HCT116 (cell line): ENCODE measurements around the gene UBA6. TPM values are rescaled to one million over a fixed set of nuclear protein-coding genes. Genes with fewer than 3 reads are reported as not detected.

Experiments
- ATAC-seq: fragments of 200-7000 bp; cut with Tn5 transposase; 2 replicates; pipeline ENCODE4 v1.9.1; 2020; ENCODE audit warnings: mild to moderate bottlenecking, moderate library complexity
- BruUV-seq: library from RNA; stranded (reverse); fragments of 400-500 nt; replicated peaks from 2 replicates; lab custom pipeline; 2021; lab: Mats Ljungman, UMichigan
- CTCF ChIA-PET: fragments of 300-600 bp; sonication (Branson Sonifier 250); formaldehyde crosslinking; loops from one replicate; lab custom pipeline; 2021; ENCODE audit warnings: antibody characterized with exemption; lab: Charles Lee
- POLR2A ChIA-PET: fragments of 300-600, 350-600 bp; sonication (Branson Sonifier 250); formaldehyde crosslinking; loops from one replicate; lab custom pipeline; 2021; ENCODE audit warnings: antibody characterized with exemption; lab: Charles Lee
- RAD21 ChIA-PET, 2 experiments: fragments of 300-600 bp; sonication (Branson Sonifier 250); formaldehyde crosslinking; loops; one replicate each; lab custom pipeline; 2023; ENCODE audit warnings: low total read pairs in 2 of 2; ENCODE audit not compliant: uncharacterized antibody in 2 of 2, unreplicated experiment in 2 of 2, low non-redundant PET in 1 of 2; lab: Charles Lee
- DNase-seq: peaks from one replicate; pipeline ENCODE4 v3.0.0-alpha.2; 2010; ENCODE audit warnings: low read depth, low spot score
- H2AFZ ChIP-seq: fragments of 200-600 bp; shearing (Covaris generic), sonication (generic); 2 replicates; pipeline ENCODE4 v1.6.1; 2017; ENCODE audit warnings: low read depth, mixed run types, mixed read lengths, antibody characterized with exemption, low read length; ENCODE audit not compliant: poor library complexity, severe bottlenecking
- H3K27ac ChIP-seq: 2 replicates; pipeline ENCODE4 v1.5.1; 2012; ENCODE audit warnings: low read depth, low read length
- H3K27me3 ChIP-seq: fragments of 200-600 bp; sonication (generic); 2 replicates; pipeline ENCODE4 v1.6.1; 2016; ENCODE audit warnings: mixed run types, low read length, mixed read lengths; ENCODE audit not compliant: insufficient read depth
- H3K36me3 ChIP-seq, 2 experiments: fragments of 200-500 bp in 1 of 2; fragments of 200-600 bp in 1 of 2; sonication (Bioruptor generic) in 1 of 2; sonication (generic) in 1 of 2; 2 replicates each; pipeline versions ENCODE4 v1.5.1 to v1.6.1; 2014 to 2016; ENCODE audit warnings: low read length in 2 of 2, inconsistent platforms in 1 of 2, mixed read lengths in 1 of 2, mixed run types in 1 of 2; ENCODE audit not compliant: insufficient read depth in 2 of 2, control insufficient read depth in 1 of 2
- H3K4me1 ChIP-seq, 2 experiments: fragments of 200-600 bp in 1 of 2; sonication (generic) in 1 of 2; 2 replicates each; pipeline versions ENCODE4 v1.5.1 to v1.6.1; 2012 to 2017; ENCODE audit warnings: low read length in 2 of 2, inconsistent platforms in 1 of 2, mild to moderate bottlenecking in 1 of 2, mixed read lengths in 1 of 2, mixed run types in 1 of 2, moderate library complexity in 1 of 2; ENCODE audit not compliant: insufficient read depth in 2 of 2, control insufficient read depth in 1 of 2
- H3K4me2 ChIP-seq: fragments of 200-600 bp; sonication (generic); 2 replicates; pipeline ENCODE4 v1.6.1; 2017; ENCODE audit warnings: mixed run types, low read length, mixed read lengths
- H3K4me3 ChIP-seq, 2 experiments: fragments of 200-600 bp in 1 of 2; sonication (generic) in 1 of 2; replicated peaks in 1 of 2; 2 replicates each; pipeline ENCODE4 v1.5.1; 2011 to 2016; ENCODE audit warnings: low read length in 2 of 2, control low read depth in 1 of 2, low read depth in 1 of 2, mild to moderate bottlenecking in 1 of 2, mixed read lengths in 1 of 2, mixed run types in 1 of 2
- H3K79me2 ChIP-seq: fragments of 200-600 bp; sonication (generic); 2 replicates; pipeline ENCODE4 v1.6.1; 2017; ENCODE audit warnings: mild to moderate bottlenecking, mixed run types, low read length, moderate library complexity, mixed read lengths; ENCODE audit not compliant: insufficient read depth
- H3K9ac ChIP-seq: fragments of 200-600 bp; sonication (generic); 2 replicates; pipeline ENCODE4 v1.6.1; 2016; ENCODE audit warnings: low read length, mixed read lengths
- H3K9me2 ChIP-seq: fragments of 200-600 bp; sonication (generic), shearing (Covaris generic); 2 replicates; pipeline ENCODE4 v1.6.1; 2017; ENCODE audit warnings: mixed run types, mild to moderate bottlenecking, moderate library complexity; ENCODE audit not compliant: insufficient read depth
- H3K9me3 ChIP-seq, 2 experiments: fragments of 200-500 bp in 1 of 2; fragments of 200-600 bp in 1 of 2; sonication (Bioruptor generic) in 1 of 2; sonication (generic) in 1 of 2; 2 replicates each; pipeline ENCODE4 v1.6.1; 2014 to 2017; ENCODE audit warnings: low read length in 2 of 2, mixed read lengths in 2 of 2, inconsistent platforms in 1 of 2, low read depth in 1 of 2, mild to moderate bottlenecking in 1 of 2, mixed run types in 1 of 2, moderate library complexity in 1 of 2; ENCODE audit not compliant: control insufficient read depth in 1 of 2, insufficient read depth in 1 of 2
- H4K20me1 ChIP-seq: fragments of 200-600 bp; sonication (generic), shearing (Covaris generic); 2 replicates; pipeline ENCODE4 v1.6.1; 2017; ENCODE audit warnings: mixed run types, mild to moderate bottlenecking, moderate library complexity; ENCODE audit not compliant: insufficient read depth
- CBX3 ChIP-seq: IDR thresholded peaks from 2 replicates; pipeline ENCODE4 v1.6.1; 2012; ENCODE audit warnings: low read depth
- CEBPB ChIP-seq: IDR thresholded peaks from 2 replicates; pipeline ENCODE4 v1.6.1; 2012; ENCODE audit warnings: low read depth
- CTCF ChIP-seq, 3 experiments: fragments of 200-600 bp in 1 of 3; sonication (generic) in 1 of 3; IDR thresholded peaks in 2 of 3; conservative IDR thresholded peaks in 1 of 3; 2 replicates each; pipeline ENCODE4 v1.5.1; 2012 to 2017; ENCODE audit warnings: low read depth in 2 of 3, low read length in 2 of 3, antibody characterized with exemption in 1 of 3, borderline replicate concordance in 1 of 3, control low read depth in 1 of 3, mild to moderate bottlenecking in 1 of 3, mixed read lengths in 1 of 3, mixed run types in 1 of 3, moderate library complexity in 1 of 3; ENCODE audit not compliant: insufficient read depth in 1 of 3
- EGR1 ChIP-seq: IDR thresholded peaks from 2 replicates; pipeline ENCODE4 v1.6.1; 2012; ENCODE audit warnings: low read depth
- ELF1 ChIP-seq: IDR thresholded peaks from 2 replicates; pipeline ENCODE4 v1.6.1; 2012; ENCODE audit warnings: low read depth, borderline replicate concordance
- FOSL1 ChIP-seq: IDR thresholded peaks from 2 replicates; pipeline ENCODE4 v1.6.1; 2012; ENCODE audit warnings: low read depth
- JUND ChIP-seq: IDR thresholded peaks from 2 replicates; pipeline ENCODE4 v1.6.1; 2012
- MAX ChIP-seq: IDR thresholded peaks from 2 replicates; pipeline ENCODE4 v1.6.1; 2012
- POLR2AphosphoS5 ChIP-seq: IDR thresholded peaks from 2 replicates; pipeline ENCODE4 v1.6.1; 2011; ENCODE audit warnings: mild to moderate bottlenecking, low read depth, low read length, moderate library complexity
- RAD21 ChIP-seq: IDR thresholded peaks from 2 replicates; pipeline ENCODE4 v1.6.1; 2012; ENCODE audit warnings: low read depth, mild to moderate bottlenecking
- SP1 ChIP-seq: IDR thresholded peaks from 2 replicates; pipeline ENCODE4 v1.6.1; 2012; ENCODE audit warnings: low read depth
- SRF ChIP-seq: IDR thresholded peaks from 2 replicates; pipeline ENCODE4 v1.6.1; 2012; ENCODE audit warnings: low read depth
- TCF7L2 ChIP-seq: IDR thresholded peaks from 2 replicates; pipeline ENCODE4 v1.7.0; 2011; ENCODE audit warnings: borderline replicate concordance, inconsistent platforms; ENCODE audit not compliant: insufficient read depth, insufficient read length; ENCODE audit errors: extremely low read depth
- YY1 ChIP-seq: IDR thresholded peaks from 2 replicates; pipeline ENCODE4 v1.6.1; 2011; ENCODE audit warnings: low read length, low read depth, moderate library complexity, mild to moderate bottlenecking; ENCODE audit not compliant: insufficient replicate concordance; ENCODE audit errors: extremely low read depth
- intact Hi-C: fragments of 100-400 bp; cut with micrococcal nuclease; formaldehyde crosslinking; loops from 2 replicates; pipeline ENCODE4 v1.10.0; 2022
- total RNA-seq: library from RNA; stranded (reverse); gene quantifications from one replicate; pipeline ENCODE4 v1.2.1, GENCODE V29; 2021; ENCODE audit not compliant: unreplicated experiment
- TF ChIP-seq, protein P1 (sequence below): IDR thresholded peaks from 2 replicates; pipeline ENCODE4 v1.6.1; 2011; ENCODE audit warnings: mild to moderate bottlenecking, low read length, moderate library complexity; ENCODE audit not compliant: insufficient replicate concordance; ENCODE audit errors: extremely low read depth

The UBA6 gene
- total RNA-seq, 1 experiment from 2014 or later, result 98.9 TPM

DNA sequence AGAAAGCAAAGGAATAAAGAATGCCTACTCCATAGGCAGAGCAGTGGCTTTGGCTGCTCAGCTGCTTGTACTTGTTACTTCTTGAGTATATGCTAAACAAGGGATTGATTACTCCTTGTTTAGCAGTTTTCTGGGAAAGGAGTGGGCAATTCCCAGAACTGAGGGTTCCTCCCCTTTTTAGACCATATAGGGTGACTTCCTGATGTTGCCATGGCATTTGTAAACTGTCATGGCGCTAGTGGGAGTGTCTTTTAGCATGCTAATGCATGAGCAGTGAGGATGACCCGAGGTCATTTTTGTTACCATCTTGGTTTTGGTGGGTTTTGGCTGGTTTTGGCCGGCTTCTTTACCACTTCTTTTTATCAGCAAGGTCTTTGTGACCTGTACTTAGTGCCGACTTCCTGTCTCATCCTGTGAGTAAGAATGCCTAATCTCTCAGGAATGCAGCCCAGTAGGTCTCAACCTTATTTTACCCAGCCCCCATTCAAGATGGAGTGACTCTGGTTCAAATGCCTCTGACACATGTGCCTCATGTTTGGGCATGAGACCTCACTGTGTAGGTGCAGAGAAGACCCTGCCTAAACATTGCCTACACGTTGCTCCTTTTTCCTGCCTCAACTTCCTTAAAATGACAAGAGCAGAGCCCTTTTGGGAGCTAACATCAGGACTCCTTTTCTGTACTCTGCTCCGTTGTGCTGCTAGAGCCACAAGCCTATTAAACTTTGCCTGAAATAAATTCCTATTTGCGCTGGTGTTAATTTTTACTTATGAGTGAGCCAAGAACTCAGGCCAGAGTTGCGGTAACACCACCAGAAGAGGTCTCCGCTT lies 21.0 kb upstream of the UBA6 start:
- H3K27me3 ChIP-seq, result no peaks in the 10 kb centered on the region
- no peak overlapping the region for H3K27ac ChIP-seq
- no peaks in the 10 kb centered on the region for H3K9me3 ChIP-seq
- no peaks in the 10 kb centered on the region for H3K9me2 ChIP-seq
- no peaks in the 10 kb centered on the region for H3K36me3 ChIP-seq
- TF ChIP-seq, protein P1, sequence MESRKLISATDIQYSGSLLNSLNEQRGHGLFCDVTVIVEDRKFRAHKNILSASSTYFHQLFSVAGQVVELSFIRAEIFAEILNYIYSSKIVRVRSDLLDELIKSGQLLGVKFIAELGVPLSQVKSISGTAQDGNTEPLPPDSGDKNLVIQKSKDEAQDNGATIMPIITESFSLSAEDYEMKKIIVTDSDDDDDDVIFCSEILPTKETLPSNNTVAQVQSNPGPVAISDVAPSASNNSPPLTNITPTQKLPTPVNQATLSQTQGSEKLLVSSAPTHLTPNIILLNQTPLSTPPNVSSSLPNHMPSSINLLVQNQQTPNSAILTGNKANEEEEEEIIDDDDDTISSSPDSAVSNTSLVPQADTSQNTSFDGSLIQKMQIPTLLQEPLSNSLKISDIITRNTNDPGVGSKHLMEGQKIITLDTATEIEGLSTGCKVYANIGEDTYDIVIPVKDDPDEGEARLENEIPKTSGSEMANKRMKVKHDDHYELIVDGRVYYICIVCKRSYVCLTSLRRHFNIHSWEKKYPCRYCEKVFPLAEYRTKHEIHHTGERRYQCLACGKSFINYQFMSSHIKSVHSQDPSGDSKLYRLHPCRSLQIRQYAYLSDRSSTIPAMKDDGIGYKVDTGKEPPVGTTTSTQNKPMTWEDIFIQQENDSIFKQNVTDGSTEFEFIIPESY, result no peak
- TF ChIP-seq YY1, result peak; percentile 87
- TF ChIP-seq ELF1, result peak; percentile 8; the same call in 1 of the 2 replicates
- peak; percentile 41; the same call in 1 of the 2 replicates for TF ChIP-seq EGR1
- TF ChIP-seq TCF7L2, result peak; percentile 70
- peak; percentile 81; the same call in 1 of the 2 replicates for TF ChIP-seq CBX3
- TF ChIP-seq RAD21, result no peak
- peak; percentile 70 for TF ChIP-seq JUND
- TF ChIP-seq SRF, result peak; percentile 47
- TF ChIP-seq MAX, result peak; percentile 83
- TF ChIP-seq CTCF (IDR thresholded peaks at IDR 0.05 in 2 of 3, conservative IDR thresholded peaks at IDR 0.05 in 1 of 3; ENCODE audit: borderline replicate concordance in 1 of 3, insufficient read depth in 1 of 3, low read depth in 2 of 3, low read length in 2 of 3), result no peak
- peak; percentile 31; the same call in 1 of the 2 replicates for TF ChIP-seq CEBPB
- TF ChIP-seq POLR2AphosphoS5, result peak; percentile 53
- peak; percentile 85 for TF ChIP-seq FOSL1
- peak; percentile 86 for TF ChIP-seq SP1
- peak overlapping the region in 1 of 2 experiments; percentile 1; a peak in 1 of 4 replicates for H3K4me3 ChIP-seq
- intact Hi-C loops, result no loop called here
- POLR2A ChIA-PET, result no interaction called here
- DNase-seq, result peak; percentile 68
- BruUV-seq, result no TSS peak
- peaks cover 14 to 41% of the 10 kb centered on the region in 2 experiments for H3K4me1 ChIP-seq
- H2AFZ ChIP-seq, result no peak overlapping the region
- ATAC-seq, result peak; percentile 82
- no peaks in the 10 kb centered on the region for H4K20me1 ChIP-seq
- RAD21 ChIA-PET, result no interaction called here
- H3K9ac ChIP-seq, result no peak overlapping the region
- CTCF ChIA-PET, result interaction anchor here (1.3 kb wide), 1 partner anchor 24 kb away, joined by 4 read pairs; no protein-coding TSS in a partner anchor
- H3K4me2 ChIP-seq, result peak overlapping the region; percentile 53
- no peaks in the 10 kb centered on the region for H3K79me2 ChIP-seq
